ENCODE measurements around the gene IPP. TPM values are rescaled to one million over a fixed set of nuclear protein-coding genes. Genes with fewer than 3 reads are reported as not detected.
"Not testable (repeated sequence)": the region's sequence is repeated elsewhere in the genome, so short reads cannot be mapped to it uniquely, and the experiment has no call there.

IPP gene
- total RNA-seq, 1 experiment from 2014 or later = 6.3 TPM

- no peak for DNase-seq (ENCODE audit: low read depth)
Observed at GRCh38 chr1:45685308-45686014, 65.0 kb downstream of the IPP start.

GRCh38 chr1:45684402-45684801, 66.1 kb downstream of the IPP start:
- no peak for DNase-seq (ENCODE audit: low read depth)

GRCh38 chr1:45682942-45683341, 67.5 kb downstream of the IPP start:
- DNase-seq (ENCODE audit: low read depth) = no peak

GRCh38 chr1:45679123-45679522, 71.3 kb downstream of the IPP start:
- peak; percentile 55 for DNase-seq (ENCODE audit: low read depth)

GRCh38 chr1:45678489-45678888, 72.0 kb downstream of the IPP start:
- no peak for DNase-seq (ENCODE audit: low read depth)

GRCh38 chr1:45677751-45678245, 72.7 kb downstream of the IPP start:
- no peak for DNase-seq (ENCODE audit: low read depth)

GRCh38 chr1:45676553-45676952, 73.9 kb downstream of the IPP start:
- DNase-seq (ENCODE audit: low read depth) = not testable (repeated sequence)

GRCh38 chr1:45674478-45674877, 76.0 kb downstream of the IPP start:
- DNase-seq (ENCODE audit: low read depth) = no peak

GRCh38 chr1:45673956-45674355, 76.5 kb downstream of the IPP start:
- no peak for DNase-seq (ENCODE audit: low read depth)

GRCh38 chr1:45669859-45670655, 80.4 kb downstream of the IPP start:
- no peak for DNase-seq (ENCODE audit: low read depth)

- no peak for DNase-seq (ENCODE audit: low read depth)
Observed at GRCh38 chr1:45669379-45669778, 81.1 kb downstream of the IPP start.

GRCh38 chr1:45668526-45668925, 81.9 kb downstream of the IPP start:
- DNase-seq (ENCODE audit: low read depth) = no peak

GRCh38 chr1:45667321-45668111, 82.9 kb downstream of the IPP start:
- DNase-seq (ENCODE audit: low read depth) = no peak

- no peak for DNase-seq (ENCODE audit: low read depth)
Observed at GRCh38 chr1:45666836-45667235, 83.6 kb downstream of the IPP start.

GRCh38 chr1:45660336-45660735, 90.1 kb downstream of the IPP start:
- DNase-seq (ENCODE audit: low read depth) = no peak

- no peak for DNase-seq (ENCODE audit: low read depth)
Observed at GRCh38 chr1:45659222-45659621, 91.2 kb downstream of the IPP start.

GRCh38 chr1:45658171-45658570, 92.3 kb downstream of the IPP start:
- DNase-seq (ENCODE audit: low read depth) = no peak

- no peak for DNase-seq (ENCODE audit: low read depth)
Observed at GRCh38 chr1:45656573-45657226, 93.8 kb downstream of the IPP start.

- DNase-seq (ENCODE audit: low read depth) = no peak
Observed at GRCh38 chr1:45654540-45655280, 95.7 kb downstream of the IPP start.

All from HT1080 (cell line).